ENCODE measurements around the gene SLC8A1.

Gene SLC8A1

DNA sequence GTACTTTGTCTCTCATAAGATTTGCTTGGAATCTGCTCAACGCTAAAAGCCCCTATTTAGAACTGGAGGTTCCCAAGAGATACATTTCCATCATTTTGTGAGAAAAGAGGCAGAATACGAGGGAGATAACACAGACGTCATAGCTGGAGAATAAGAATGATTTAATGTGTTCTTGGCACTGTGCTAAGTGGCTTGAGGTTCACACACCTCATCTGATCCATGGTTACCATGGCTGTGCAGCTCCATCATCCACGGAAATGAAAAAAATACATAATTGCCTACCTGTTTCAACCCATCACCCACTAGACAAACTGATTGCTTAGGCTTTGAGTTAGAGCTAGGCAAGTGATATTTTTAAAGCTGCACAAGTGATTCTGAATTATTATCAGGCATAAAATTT is 227.6 kb downstream of the SLC8A1 start:
- DNase-seq: no peak

DNA sequence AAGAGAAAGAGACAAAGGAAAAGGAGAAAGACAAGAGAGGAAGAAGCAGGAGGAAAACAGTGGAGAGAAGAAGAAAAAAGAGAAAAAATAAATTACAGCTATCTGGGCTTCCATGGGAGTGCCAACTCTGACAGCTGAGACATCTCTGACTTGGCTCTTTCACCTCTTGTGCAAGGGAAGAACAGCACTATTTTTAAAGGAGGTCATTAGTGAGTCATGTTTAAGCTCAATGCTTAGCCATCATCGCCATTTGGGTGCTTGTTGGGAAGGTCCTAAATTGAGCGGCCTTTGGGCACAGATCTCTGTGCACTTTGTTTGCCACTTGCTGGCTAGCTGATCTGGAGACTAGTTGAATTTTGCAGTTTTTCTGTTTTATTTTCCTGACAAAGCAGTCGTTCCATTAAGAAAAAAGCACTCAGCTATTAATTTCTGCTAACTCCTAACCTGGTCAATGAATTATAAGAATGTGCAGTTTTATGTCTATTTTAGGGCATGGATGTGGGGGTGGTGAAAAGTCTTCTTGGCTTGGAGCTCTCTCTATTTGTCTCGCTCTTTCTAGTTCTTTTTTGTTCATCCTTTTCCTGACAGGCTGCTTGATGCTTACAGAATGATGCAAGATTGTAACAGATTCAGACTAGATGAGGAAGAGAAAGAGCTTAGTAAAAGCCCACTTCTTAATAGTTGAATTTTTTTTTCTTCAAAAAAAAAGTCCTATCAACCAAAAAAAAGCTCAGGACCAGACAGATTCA is 231.5 kb downstream of the SLC8A1 start:
- no peak for DNase-seq

DNA sequence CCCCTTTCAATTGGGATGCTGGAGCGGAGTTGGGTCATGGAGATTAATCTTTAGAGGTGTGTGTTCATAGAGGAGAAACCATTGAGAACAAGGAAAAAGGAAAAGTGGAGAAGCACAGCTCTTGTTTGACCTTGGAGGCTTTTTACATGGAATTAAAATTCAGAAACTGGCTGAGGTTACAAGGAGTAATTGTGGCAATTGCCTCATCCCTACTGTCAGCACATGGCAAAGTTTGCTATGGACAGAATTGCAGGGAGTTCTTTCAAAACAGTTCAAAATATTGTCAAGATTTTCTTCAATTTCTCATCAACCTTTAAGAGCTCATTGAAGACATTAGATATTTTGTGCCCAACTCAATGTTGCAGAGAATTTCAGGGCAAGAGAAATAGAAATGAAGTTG is 232.7 kb downstream of the SLC8A1 start:
- DNase-seq: no peak

DNA sequence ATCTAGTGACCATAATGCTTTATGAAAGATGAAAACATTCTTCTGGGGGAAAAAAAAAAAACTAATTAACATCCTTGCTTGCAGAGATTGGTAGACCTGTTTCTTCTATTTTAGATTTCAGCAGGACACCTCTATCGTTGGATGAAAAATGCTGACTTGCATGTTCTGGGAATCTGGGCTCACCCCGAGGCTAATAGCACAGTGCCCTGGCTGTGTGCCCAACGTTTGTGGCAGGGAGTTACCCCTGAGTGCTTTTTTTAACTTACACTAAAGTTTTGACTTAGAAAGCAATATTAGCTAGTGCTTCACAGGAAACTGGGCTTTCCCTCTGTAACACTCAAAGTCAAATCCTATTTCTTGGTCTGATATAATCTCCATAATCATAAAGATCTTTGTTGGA is 233.2 kb downstream of the SLC8A1 start:
- no peak for DNase-seq

DNA sequence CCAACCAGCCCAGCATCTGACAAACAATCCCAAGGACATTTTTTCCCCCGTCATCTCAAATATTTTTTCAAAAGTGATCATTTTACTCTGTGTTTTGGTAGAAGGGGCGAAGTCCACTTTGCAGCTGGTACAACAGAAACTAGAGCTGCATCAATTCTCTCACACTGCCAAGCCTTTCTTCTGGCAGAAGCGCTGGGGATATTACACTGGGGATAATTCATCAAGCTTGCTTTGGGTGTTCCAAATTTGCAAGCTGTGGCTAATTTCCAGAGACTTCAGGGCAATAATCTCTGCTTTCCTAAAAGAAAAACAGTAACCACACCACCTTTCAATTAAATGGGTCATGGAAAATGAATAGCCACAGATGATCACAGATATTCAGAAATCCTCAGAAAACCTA is 238.3 kb downstream of the SLC8A1 start:
- no peak for DNase-seq

DNA sequence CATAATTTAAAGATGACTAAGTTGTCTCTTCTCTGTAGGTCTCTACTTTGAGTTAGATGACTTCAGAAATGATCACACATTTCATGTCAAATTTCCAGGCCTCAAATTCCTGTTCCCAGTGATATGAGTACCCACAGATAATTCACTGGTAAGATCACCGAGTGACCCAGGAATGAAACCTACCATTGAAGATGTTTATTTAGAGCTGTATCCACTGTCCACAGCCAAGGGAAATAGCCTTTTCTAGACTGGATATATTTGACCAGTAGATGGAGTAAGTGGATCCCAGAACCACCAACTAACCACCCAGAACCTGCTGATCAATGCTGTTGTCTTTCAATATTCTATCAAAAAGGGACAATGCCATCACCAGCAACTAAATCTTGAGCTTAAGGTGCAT is 238.8 kb downstream of the SLC8A1 start:
- DNase-seq: no peak

DNA sequence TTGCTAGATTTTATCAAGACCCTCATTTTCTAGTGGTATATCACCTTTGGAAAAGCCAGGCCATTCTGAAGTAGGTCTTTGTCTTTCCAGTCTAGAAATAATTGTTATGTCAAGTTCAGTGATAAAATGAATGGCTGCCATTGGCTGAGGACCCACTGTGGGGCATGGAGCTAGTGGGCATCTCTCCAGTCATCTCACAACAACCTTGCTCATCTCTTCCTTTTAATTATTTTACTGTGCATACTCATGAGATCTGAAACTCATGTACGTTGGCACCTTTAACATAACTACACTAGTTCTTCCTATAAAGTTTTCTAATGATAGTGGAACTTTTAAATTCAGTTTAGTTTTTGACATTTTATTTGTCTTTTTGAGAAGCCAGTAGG is 240.9 kb downstream of the SLC8A1 start:
- no peak for DNase-seq

DNA sequence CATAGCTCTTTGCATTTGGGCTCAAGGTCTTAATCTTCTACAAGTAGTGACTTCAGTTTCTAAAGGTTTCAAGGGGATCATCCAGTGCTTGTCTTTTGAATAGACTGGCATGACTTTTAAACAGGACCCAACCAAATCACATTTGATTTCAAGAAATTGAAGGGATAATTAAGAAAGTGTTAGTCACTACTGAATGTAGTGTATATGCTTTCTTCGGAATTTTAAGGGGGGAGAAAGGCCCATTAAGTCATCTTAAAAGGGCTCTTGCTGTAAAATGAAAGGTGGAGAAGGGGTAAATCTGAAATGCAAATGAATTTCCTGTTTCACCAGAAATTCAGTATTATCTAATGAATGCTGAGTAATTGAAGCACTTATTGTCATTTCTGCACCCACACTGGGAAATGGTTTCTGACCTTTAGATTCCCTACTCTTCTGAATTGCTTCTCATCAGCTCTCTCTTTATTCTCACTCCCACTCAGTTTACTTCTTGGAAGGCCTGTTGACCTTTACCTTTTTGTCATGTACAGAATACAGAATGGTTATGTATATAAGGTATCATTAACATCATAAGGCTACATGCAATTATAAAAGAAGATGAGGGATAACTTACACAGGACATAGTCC is 241.4 kb downstream of the SLC8A1 start:
- DNase-seq: no peak

DNA sequence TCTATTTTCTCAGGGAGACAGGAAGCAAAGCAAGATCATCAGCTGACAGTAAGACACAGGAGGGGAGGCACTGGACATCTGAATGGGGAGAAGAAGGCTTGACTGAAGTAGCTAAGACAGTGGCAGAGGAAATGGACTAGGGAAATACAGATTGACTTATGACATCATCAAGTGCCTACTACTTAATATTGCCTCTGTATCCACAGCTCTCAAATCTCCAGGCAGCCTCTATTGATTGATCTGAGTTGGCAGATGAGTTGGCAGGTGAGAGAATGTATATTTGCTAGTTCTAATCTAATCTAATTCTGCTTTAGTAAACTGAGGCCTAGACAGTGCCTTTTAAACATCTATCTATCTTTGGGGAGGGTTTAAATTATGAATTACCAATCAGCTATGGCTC is 242.1 kb downstream of the SLC8A1 start:
- DNase-seq: no peak

DNA sequence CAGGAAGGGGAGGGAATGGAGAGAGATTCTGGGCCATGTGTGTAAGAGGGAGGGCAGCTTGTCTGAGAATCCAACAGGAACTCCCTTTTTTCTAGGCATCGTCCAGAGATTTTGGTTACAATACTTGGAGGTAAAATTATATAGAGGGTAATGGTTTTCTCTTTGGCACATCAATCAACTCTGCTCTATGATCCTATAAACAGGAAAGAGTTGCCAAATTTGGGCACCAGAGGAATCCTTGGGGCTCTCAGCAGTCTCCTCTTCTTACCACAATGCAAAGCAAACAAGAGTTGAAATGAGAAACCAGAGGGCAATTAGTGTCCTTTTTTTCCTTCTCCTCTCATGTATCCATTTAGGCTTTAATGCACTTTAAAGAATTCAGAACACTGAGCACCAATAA is 243.4 kb downstream of the SLC8A1 start:
- DNase-seq: no peak

DNA sequence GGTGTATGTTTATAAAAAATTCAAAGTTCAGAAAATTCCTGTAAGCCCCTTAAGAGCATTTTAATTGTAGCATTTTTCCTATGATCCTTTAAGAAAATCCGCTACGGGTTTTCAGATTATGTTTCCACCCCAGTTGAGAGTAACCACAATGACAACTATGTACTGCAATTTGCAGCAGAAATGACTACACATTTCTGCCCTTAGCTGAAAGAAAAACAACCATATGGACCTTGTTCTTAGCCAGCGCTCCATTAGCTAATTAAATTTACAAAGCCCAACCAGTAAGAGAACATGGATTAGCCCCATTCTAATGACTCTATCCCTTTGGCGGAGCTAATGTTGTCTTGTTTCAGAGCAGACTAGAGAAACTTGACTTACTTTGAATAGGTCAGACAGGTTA is 247.6 kb downstream of the SLC8A1 start:
- DNase-seq: no peak

DNA sequence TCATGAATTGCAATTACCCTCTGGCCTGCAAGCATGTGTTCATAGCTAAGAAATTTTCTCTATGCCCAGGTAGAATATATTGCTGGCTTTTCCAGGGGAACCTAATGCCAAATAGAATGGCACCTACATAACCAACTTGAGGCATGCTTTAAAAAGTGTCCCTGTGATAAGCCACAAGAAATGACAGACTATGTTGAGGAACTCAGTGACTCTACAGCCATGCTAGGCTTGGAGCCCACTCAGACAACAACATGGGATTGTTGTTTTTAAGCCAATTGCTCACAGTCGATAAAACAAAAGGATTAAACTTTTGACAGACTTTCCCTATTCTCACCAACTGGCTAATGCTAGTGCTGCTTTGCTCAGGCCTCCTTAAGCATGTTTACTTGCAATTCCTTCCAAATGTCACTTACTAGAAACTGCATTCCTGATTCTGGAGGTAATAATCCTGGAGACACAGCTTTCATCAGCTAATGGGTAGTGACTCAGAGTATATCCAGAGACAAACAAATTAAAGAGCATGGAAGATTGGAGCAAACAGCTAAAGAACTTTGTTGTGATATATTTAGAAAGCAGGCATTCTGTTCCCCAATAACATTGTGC is 249.0 kb downstream of the SLC8A1 start:
- no peak for DNase-seq

DNA sequence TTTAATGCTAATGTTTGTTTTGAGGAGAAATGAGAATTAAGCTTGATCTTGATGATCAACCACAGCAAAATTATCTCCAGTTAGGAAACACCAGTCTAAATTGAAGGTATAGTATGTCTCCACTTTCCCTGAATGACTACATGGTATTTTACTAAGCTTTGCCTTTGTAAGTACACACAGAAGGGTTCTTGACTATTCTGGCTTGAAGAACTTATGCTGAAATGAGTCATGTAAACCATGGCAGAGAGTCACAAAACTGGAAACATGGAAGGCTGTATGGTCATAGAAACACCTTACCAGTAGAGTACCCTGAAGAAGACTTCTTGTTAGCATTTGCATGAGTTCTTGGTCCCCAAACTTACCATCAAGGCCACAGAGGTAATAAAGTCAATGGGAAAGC is 250.5 kb downstream of the SLC8A1 start:
- no peak for DNase-seq

DNA sequence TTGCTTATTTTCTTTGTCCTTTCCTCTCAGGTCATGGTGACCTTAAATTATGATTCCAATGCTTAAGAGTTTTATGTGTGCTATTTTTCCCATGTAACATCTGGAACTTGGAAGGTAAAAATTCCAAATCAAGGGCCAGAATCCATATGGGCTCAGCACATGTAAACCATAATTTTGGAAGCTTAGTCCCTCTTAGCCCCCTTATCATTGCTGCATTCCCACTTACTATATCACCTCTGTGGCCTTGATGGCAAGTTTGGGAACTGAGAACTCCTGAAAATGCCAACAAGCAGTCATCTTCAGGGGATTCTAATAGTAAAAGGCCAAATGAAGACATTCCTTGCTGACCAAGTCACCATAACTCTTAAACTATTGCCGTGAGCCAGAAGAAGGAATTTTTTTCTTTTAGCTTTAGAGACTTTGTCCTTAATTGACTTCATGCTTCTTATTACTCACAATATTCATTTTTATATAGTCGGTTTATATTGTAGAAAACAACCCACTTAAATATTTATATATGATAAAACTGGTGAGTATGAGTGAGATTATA is 251.4 kb downstream of the SLC8A1 start:
- no peak for DNase-seq

DNA sequence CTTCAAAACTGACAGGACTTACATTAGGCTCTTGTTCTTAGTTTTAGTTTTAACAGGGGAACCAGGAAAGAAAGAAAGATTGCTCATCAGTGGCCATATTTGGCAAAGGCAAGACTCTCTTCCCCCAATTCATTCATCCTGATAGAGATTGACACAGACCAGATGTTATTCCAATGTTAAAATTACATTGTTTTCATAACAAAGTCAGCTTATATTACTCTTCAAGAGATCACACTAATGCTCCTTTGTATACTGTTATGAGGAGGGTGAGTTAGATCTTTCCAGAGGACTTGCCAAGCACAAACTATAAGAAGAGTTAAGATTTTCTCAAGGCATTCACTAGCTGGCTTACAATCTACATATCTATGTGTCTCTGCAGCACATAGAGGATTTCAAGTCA is 252.1 kb downstream of the SLC8A1 start:
- no peak for DNase-seq

DNA sequence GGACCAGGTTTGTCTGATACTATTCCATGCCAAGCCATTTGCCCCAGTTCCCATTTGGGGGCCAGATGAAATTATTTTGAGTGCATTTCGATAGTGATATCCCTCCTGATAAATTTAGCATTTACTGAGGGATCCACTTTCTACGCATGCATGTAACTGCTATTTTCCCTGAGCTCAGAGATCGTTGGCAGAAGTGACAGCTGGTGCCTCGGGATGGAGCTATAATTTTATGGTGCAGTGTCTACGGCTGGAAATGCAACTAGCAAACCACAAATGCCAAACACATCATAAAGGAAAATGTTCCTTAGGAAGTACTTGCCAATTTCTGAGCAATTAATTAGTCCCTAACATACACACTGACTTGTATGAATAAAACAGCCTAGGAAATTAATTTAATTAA is 254.8 kb downstream of the SLC8A1 start:
- no peak for DNase-seq

DNA sequence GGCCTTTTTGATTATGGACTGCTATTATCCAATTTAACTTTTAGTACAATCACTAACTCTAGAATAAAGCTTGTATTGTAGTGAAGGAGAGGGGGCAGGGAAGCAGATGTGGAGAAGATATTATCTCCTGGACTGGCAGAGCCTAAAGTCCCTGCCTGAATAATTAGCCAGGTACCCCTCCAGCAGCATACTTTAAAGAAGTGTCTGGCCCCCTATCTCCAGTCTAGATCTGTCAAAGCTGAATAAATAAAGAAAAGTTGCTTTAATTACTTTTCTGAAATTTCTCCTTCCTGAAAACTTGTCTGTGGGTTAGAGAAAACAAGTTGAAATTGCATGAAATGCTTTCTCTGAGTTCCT is 258.2 kb downstream of the SLC8A1 start:
- no peak for DNase-seq

DNA sequence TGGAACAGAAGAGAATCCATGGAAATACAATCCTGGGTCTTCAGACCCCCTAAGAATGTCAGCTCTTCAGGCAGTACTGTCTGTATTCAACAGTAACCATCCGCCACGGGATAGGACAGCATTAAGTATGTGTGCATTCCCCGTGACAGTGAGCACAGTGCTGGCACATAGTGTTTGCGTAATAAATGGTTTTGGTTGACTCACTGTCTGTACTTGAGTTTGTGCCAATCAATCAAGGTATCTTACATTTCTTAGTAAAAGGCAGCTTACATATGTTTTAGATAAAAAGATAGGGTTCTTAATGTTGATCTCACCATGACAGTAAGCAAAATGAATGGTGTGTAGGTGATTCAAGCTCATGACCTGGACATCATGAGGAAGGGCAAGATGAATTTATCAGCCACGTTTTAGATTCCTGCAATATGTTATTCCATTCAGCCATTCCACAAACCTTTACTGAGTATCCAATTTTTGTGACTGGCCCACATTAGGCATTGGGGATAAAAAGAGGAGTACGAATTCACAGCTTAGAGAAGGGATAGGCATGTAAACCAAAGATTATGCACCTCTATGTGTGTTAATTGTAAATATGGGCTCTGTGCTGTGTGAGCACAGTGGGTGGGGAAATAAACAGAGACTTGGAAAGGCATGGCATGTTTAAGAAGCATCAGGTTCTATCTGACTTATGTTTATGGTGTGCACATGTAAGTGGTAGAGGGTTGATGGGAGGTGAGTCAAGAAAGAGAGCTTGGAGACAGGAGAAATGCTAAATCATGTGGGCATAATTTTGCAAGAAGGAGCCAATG is 258.8 kb downstream of the SLC8A1 start:
- DNase-seq: no peak

DNA sequence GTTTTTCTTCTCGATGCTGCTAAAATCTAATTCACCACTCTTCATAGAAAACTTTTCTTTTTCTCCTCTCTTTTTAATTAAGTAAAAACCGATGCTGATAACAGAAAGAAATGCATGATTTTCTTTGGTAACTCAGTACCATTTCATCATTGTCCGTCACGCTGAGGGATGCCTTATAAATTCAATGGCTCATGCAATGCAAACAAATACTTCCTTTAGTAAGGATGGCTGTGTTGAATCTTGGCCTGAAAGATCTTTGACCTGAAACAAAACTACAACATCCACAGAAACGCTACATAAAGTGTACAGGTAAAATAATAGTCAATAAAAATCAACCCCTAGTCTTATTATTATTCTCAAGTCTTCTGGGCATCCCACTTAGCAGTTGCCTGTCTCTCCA is 261.4 kb downstream of the SLC8A1 start:
- DNase-seq: no peak

DNA sequence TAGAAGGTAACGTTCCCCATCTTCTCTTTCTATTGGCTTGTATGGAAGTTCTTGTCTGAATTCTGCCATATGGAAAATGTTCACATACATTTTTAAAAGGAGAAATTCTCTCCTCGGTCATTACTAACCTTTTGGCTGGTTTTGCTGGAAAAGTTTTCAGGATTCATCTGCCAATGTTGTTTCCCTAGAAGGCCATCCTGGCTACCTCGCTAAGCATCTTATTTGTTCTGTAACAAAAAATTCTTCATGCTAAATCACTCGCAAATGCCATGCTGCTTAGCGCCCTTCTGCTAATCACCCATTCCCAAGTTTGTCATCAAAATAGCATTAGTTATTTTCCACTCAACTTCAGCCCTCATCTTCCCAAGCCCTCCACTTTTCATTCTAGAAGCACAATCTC is 262.0 kb downstream of the SLC8A1 start:
- no peak for DNase-seq

DNA sequence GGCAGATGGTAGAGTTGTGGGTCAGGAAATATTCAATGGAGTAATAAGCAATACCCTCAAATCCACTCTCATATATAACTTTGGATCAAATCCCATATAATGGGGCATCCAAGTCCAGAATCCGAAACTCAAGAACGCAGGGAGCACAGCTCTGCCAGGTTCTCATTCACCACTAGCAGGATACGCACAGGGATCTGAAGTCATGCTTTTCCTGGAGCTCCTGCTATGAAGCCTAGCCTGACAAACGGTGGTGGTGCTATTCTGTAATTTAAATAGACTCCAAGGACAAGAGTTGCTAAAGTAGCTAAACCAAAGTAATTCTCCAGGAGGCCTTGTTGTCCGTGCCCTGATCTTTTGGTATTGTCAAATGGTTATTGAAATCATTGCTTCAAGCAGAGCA is 264.8 kb downstream of the SLC8A1 start:
- no peak for DNase-seq

DNA sequence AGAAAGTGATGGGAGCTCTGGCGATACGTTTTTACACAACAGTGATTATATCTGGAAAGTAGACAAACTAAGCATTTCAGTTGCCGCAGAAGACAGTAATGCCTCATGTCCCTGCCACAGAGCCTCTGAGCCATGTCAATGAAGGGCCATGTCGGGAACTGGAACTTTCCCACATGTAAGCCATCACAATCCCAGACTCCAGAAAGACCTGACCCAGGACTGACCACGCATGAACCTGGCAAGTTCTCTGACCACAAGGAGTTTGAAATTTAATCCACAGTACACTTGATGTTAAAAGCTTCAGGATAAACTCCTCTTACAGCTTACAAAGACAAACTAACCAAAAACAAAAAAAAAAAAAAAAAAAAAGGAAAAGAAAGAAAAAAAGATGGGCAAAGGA is 267.3 kb downstream of the SLC8A1 start:
- DNase-seq: no peak

DNA sequence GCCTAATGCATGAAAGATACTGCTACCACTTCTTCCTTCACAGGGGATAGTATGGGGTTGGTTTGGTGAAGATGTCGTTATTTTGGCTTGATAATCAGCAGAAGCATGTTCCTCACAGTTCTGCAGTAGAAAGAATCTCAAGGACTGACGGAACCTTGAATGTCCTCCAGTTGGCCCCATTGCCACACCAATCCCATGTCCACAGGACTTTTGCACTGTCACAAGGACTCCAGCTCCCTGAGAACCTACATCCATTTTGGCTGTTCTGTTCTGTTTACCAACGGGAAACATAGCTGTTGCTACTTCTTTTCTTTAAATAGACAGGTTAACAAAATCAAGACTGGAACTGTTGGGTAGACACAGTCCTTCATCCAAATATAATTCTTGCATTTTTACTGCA is 270.0 kb downstream of the SLC8A1 start:
- no peak for DNase-seq

DNA sequence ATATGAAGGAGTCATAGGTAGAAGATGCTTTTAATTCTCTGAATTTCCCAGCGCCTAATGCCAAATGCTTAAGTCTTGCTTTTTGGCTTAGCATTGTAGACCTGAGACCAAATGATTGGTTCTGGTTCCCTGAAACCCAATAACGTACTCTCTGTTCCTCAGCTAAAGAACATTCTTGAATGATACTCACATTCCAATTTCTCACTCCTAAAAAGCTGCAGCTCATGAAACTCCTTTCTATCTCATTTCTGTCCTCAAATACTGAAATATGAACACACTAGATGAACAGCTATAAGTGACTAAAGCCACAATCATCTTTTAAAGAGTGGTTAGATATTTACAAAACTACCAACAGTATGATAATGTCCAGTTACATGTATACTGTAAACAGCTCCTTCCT is 272.1 kb downstream of the SLC8A1 start:
- no peak for DNase-seq

All from central memory CD4-positive, alpha-beta T cell (primary cell).